Measurements from ENCODE around the gene BRD3OS. TPM values are rescaled to one million over a fixed set of nuclear protein-coding genes. Genes with fewer than 3 reads are reported as not detected.

The BRD3OS gene
- total and polyA plus RNA-seq, 2 of the 13 experiments (the other 11 are each of a cell fraction or from before 2014, with no cell fraction given), result 4.9 to 5.7 TPM

DNA sequence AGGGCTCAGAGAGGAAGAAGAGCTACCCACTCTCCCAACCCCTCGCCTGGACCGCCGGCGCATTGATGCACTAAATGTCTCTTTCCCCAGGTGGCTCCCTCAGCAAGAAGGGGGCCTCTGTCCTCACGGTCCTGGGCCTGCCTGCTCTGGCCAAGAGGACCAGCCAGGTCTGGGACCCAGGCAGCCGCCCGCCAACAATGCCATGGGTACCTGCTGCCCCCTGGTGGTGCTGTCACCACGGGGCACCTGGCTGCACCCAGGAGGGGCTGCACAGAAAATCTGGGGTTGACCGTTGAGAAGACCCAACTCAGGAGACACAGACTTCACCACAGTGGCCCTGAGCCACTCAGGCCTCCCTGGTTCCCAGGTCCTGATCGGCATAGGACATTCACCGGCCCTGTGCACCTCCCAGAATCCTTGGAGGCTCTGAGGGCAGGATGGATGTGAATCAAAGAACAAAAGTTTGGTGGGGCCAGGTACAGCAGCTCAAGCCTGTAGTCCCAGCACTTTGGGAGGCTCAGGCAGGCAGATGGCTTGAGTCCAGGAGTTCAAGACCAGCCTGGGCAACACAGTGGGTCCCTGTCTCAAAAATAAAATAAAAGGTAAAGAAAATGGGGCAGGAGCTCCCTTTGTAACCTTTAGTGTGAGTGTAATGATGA is 30.8 kb upstream of the BRD3OS start (continued):
- TF ChIP-seq ZNF318 (CRISPR knock-in tag; IDR thresholded peaks at IDR 0.05), result no peak
- TF ChIP-seq THAP7 (CRISPR knock-in tag; IDR thresholded peaks at IDR 0.05), result no peak
- peak; percentile 59 for TF ChIP-seq TEAD3 (CRISPR knock-in tag; optimal IDR thresholded peaks at IDR 0.05; ENCODE audit: borderline replicate concordance)
- TF ChIP-seq CEBPZ (IDR thresholded peaks at IDR 0.05; ENCODE audit: low read length), result no peak
- TF ChIP-seq HCFC1 (IDR thresholded peaks at IDR 0.05; ENCODE audit: low read depth, low read length), result no peak
- no peak for TF ChIP-seq ZNF264 (CRISPR knock-in tag; IDR thresholded peaks at IDR 0.05)
- no peak for TF ChIP-seq HNRNPK (IDR thresholded peaks at IDR 0.05; ENCODE audit: low read depth, low read length, poor library complexity, severe bottlenecking)
- no peak for TF ChIP-seq ZBTB2 (CRISPR knock-in tag; IDR thresholded peaks at IDR 0.05; ENCODE audit: low read depth)
- TF ChIP-seq ATF7 (IDR thresholded peaks at IDR 0.05), result no peak
- TF ChIP-seq ATF7 (CRISPR knock-in tag; IDR thresholded peaks at IDR 0.05), result no peak
- no peak for TF ChIP-seq RFXANK (CRISPR knock-in tag; IDR thresholded peaks at IDR 0.05)
- TF ChIP-seq, protein P1, sequence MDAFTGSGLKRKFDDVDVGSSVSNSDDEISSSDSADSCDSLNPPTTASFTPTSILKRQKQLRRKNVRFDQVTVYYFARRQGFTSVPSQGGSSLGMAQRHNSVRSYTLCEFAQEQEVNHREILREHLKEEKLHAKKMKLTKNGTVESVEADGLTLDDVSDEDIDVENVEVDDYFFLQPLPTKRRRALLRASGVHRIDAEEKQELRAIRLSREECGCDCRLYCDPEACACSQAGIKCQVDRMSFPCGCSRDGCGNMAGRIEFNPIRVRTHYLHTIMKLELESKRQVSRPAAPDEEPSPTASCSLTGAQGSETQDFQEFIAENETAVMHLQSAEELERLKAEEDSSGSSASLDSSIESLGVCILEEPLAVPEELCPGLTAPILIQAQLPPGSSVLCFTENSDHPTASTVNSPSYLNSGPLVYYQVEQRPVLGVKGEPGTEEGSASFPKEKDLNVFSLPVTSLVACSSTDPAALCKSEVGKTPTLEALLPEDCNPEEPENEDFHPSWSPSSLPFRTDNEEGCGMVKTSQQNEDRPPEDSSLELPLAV (CRISPR knock-in tag; conservative IDR thresholded peaks at IDR 0.05; ENCODE audit: low read depth), result no peak
- TF ChIP-seq HNF4G (IDR thresholded peaks at IDR 0.05; ENCODE audit: borderline replicate concordance, low read depth, low read length), result no peak
- no peak for TF ChIP-seq HNF4G (CRISPR knock-in tag; IDR thresholded peaks at IDR 0.05; ENCODE audit: borderline replicate concordance, low read depth)
